DOHH2 (cell line): ENCODE measurements around the gene FRMD4B.

ENCODE experiments used
- H3F3A ChIP-seq: fragments of 200-600 bp; sonication (generic), shearing (Covaris generic); 2 replicates; pipeline ENCODE4 v1.6.0; 2016; ENCODE audit warnings: antibody characterized with exemption, mild to moderate bottlenecking; ENCODE audit not compliant: control insufficient read depth, insufficient read depth
- H3K27ac ChIP-seq: fragments of 200-600 bp; sonication (generic); 2 replicates; pipeline ENCODE4 v1.5.1; 2014; ENCODE audit warnings: low read depth, mild to moderate bottlenecking, low read length, moderate library complexity
- H3K27me3 ChIP-seq: fragments of 200-600 bp; sonication (generic); 2 replicates; pipeline ENCODE4 v1.6.1; 2014; ENCODE audit warnings: mild to moderate bottlenecking, low read length, mixed read lengths; ENCODE audit not compliant: control insufficient read depth
- H3K36me3 ChIP-seq: fragments of 200-600 bp; sonication (generic); 2 replicates; pipeline ENCODE4 v1.6.1; 2014; ENCODE audit warnings: mild to moderate bottlenecking, low read length, moderate library complexity, mixed read lengths; ENCODE audit not compliant: control insufficient read depth
- H3K4me1 ChIP-seq: fragments of 200-600 bp; sonication (generic); 2 replicates; pipeline ENCODE4 v1.6.1; 2014; ENCODE audit warnings: mild to moderate bottlenecking, low read length, mixed read lengths; ENCODE audit not compliant: control insufficient read depth
- H3K4me2 ChIP-seq: fragments of 200-600 bp; sonication (generic); 2 replicates; pipeline ENCODE4 v1.6.0; 2014; ENCODE audit warnings: mild to moderate bottlenecking, low read length, moderate library complexity
- H3K4me3 ChIP-seq: fragments of 200-600 bp; sonication (generic); 2 replicates; pipeline ENCODE4 v1.5.1; 2014; ENCODE audit warnings: mild to moderate bottlenecking, low read length, mixed read lengths
- H3K79me2 ChIP-seq: fragments of 200-600 bp; sonication (generic); 2 replicates; pipeline ENCODE4 v1.6.1; 2014; ENCODE audit warnings: mild to moderate bottlenecking, low read length, mixed read lengths; ENCODE audit not compliant: control insufficient read depth
- H3K9me2 ChIP-seq: fragments of 200-600 bp; sonication (generic); replicated peaks from 2 replicates; pipeline ENCODE4 v1.6.1; 2014; ENCODE audit warnings: mild to moderate bottlenecking, low read length, mixed read lengths; ENCODE audit not compliant: control insufficient read depth
- H3K9me3 ChIP-seq: fragments of 200-600 bp; sonication (generic); 2 replicates; pipeline ENCODE4 v1.6.1; 2014; ENCODE audit warnings: antibody characterized with exemption, low read length, mixed read lengths; ENCODE audit not compliant: control insufficient read depth, insufficient read depth
- H4K20me1 ChIP-seq: fragments of 200-600 bp; sonication (generic); 2 replicates; pipeline ENCODE4 v1.6.0; 2014; ENCODE audit warnings: low read depth, mild to moderate bottlenecking, antibody characterized with exemption, low read length, moderate library complexity; ENCODE audit not compliant: control insufficient read depth, insufficient read depth
- EZH2phosphoT487 ChIP-seq: fragments of 200-600 bp; sonication (generic); IDR thresholded peaks from 2 replicates; pipeline ENCODE4 v1.6.1; 2017; ENCODE audit warnings: borderline replicate concordance, mild to moderate bottlenecking, antibody characterized with exemption, low read length, moderate library complexity, mixed read lengths
- TF ChIP-seq, protein P1 (sequence below): fragments of 200-600 bp; sonication (generic); IDR thresholded peaks from one replicate; pipeline ENCODE4 v1.5.1; 2014; ENCODE audit warnings: antibody characterized with exemption, mild to moderate bottlenecking, low read depth, low read length; ENCODE audit not compliant: poor library complexity, severe bottlenecking

Gene FRMD4B

DNA sequence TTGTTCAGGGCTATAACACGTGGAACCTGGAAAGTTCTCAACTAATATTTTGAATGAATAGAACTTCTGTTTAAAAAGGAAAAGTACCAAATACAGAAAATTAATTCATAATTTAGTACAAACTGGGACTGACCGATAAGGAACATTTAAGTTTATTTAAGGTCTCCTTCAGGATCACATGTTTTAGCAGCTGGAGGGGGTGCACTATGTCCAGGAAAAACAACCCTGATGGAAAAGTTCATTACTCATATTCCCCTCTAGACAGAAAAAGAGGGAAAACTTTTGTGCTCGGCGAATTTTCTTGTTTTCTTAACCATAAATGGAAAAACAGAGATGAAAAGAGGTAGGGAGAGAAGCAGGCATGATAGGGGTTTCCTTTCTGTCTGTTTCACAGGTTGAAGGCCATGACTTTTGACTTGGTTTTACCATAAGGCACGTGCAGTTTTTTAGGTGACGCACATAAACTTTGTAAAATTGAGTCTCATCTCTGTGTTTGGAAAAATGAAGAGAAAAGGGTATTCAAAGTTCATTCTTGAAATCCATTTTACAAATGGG, 26.5 kb downstream of the FRMD4B start:
- Histone ChIP-seq H3K36me3 (no peaks in the 10 kb centered on the region), H3K9me3 (no peaks in the 10 kb centered on the region), H4K20me1 (no peaks in the 10 kb centered on the region), H3K4me3 (no peak overlapping the region), H3K9me2 (no peaks in the 10 kb centered on the region), H3K27ac (no peak overlapping the region), H3K79me2 (no peaks in the 10 kb centered on the region), H3F3A (no peaks in the 10 kb centered on the region), H3K4me1 (no peaks in the 10 kb centered on the region), H3K4me2 (no peak overlapping the region), H3K27me3 (peaks cover 10% of the 10 kb centered on the region; the same call in 1 of the 2 replicates)
- TF ChIP-seq, protein P1, sequence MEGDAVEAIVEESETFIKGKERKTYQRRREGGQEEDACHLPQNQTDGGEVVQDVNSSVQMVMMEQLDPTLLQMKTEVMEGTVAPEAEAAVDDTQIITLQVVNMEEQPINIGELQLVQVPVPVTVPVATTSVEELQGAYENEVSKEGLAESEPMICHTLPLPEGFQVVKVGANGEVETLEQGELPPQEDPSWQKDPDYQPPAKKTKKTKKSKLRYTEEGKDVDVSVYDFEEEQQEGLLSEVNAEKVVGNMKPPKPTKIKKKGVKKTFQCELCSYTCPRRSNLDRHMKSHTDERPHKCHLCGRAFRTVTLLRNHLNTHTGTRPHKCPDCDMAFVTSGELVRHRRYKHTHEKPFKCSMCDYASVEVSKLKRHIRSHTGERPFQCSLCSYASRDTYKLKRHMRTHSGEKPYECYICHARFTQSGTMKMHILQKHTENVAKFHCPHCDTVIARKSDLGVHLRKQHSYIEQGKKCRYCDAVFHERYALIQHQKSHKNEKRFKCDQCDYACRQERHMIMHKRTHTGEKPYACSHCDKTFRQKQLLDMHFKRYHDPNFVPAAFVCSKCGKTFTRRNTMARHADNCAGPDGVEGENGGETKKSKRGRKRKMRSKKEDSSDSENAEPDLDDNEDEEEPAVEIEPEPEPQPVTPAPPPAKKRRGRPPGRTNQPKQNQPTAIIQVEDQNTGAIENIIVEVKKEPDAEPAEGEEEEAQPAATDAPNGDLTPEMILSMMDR = no peak
- no peak for TF ChIP-seq EZH2phosphoT487

DNA sequence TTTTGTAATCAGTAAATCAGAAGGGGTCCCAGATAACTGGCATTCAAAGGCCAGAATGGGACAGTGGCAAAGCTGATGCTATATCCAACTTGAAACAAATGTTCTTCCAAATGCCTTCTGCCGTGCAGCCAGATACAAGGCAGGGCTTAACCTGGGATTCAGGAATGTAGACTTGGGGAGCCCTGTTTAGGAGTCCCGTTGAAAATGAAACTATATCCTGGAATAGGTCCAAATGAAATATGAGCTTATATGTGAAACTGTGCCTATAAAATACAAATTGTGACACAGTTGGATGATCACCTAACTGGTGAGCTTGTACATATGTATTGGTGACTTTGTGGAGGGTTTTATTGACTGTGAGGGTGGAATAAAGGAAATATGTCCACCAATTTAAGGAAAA, 28.7 kb downstream of the FRMD4B start:
- H3K27ac ChIP-seq = no peak overlapping the region
- no peaks in the 10 kb centered on the region for H4K20me1 ChIP-seq
- peaks cover 14% of the 10 kb centered on the region for H3K27me3 ChIP-seq
- H3K4me3 ChIP-seq = no peak overlapping the region
- H3K79me2 ChIP-seq = no peaks in the 10 kb centered on the region
- H3F3A ChIP-seq = no peaks in the 10 kb centered on the region
- H3K4me1 ChIP-seq = no peaks in the 10 kb centered on the region
- TF ChIP-seq, protein P1 = no peak
- no peak for TF ChIP-seq EZH2phosphoT487
- no peaks in the 10 kb centered on the region for H3K36me3 ChIP-seq
- no peaks in the 10 kb centered on the region for H3K9me3 ChIP-seq
- H3K4me2 ChIP-seq = no peak overlapping the region
- H3K9me2 ChIP-seq = no peaks in the 10 kb centered on the region

DNA sequence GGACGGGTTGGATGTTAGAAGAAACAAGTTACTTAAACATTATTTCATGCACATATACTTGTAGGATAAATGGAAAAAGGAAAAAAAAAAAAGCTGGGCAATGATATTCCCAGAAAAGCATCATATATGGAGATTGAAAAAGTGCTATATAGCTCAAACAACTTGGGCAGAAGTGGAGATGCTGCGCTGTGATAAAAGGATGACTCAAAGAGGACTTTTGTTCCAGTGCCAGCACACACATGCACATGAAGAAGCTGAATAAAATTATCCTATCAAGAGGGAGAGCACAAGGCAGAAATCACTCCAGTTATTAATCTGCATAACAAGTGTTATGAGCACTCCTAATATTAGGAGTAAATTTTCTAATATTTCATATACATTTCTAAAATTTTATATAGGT, 30.9 kb downstream of the FRMD4B start:
- no peaks in the 10 kb centered on the region for H3K36me3 ChIP-seq
- H3K27ac ChIP-seq = no peak overlapping the region
- no peak overlapping the region for H3K4me2 ChIP-seq
- H3K4me3 ChIP-seq = no peak overlapping the region
- no peaks in the 10 kb centered on the region for H3K9me2 ChIP-seq
- H3K9me3 ChIP-seq = no peaks in the 10 kb centered on the region
- TF ChIP-seq, protein P1 = no peak
- TF ChIP-seq EZH2phosphoT487 = no peak
- no peaks in the 10 kb centered on the region for H3F3A ChIP-seq
- H3K27me3 ChIP-seq = peaks cover 11% of the 10 kb centered on the region; the same call in 1 of the 2 replicates
- H4K20me1 ChIP-seq = no peaks in the 10 kb centered on the region
- H3K79me2 ChIP-seq = no peaks in the 10 kb centered on the region
- H3K4me1 ChIP-seq = no peaks in the 10 kb centered on the region
